Thyroid gland (tissue), 4 donors: Measurements from ENCODE around the gene C1QTNF9B.

ENCODE experiments used
- POLR2A ChIP-seq, 2 donors: fragments of 450-650 bp; IDR thresholded peaks; one replicate each; pipeline ENCODE4 v1.6.1; 2017; ENCODE audit warnings: antibody characterized with exemption in 2 of 2, mild to moderate bottlenecking in 2 of 2, moderate library complexity in 1 of 2
- TF ChIP-seq, protein P1 (sequence below), 6 experiments: fragments of 200-600 bp in 3 of 6; fragments of 450-650 bp in 3 of 6; sonication (generic) in 3 of 6; IDR thresholded peaks; one replicate each; pipeline ENCODE4 v1.5.1; 2016 to 2019; ENCODE audit warnings: antibody characterized with exemption in 6 of 6, mild to moderate bottlenecking in 2 of 6, inconsistent platforms in 1 of 6, moderate library complexity in 1 of 6

- TF ChIP-seq, protein P1, sequence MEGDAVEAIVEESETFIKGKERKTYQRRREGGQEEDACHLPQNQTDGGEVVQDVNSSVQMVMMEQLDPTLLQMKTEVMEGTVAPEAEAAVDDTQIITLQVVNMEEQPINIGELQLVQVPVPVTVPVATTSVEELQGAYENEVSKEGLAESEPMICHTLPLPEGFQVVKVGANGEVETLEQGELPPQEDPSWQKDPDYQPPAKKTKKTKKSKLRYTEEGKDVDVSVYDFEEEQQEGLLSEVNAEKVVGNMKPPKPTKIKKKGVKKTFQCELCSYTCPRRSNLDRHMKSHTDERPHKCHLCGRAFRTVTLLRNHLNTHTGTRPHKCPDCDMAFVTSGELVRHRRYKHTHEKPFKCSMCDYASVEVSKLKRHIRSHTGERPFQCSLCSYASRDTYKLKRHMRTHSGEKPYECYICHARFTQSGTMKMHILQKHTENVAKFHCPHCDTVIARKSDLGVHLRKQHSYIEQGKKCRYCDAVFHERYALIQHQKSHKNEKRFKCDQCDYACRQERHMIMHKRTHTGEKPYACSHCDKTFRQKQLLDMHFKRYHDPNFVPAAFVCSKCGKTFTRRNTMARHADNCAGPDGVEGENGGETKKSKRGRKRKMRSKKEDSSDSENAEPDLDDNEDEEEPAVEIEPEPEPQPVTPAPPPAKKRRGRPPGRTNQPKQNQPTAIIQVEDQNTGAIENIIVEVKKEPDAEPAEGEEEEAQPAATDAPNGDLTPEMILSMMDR (IDR thresholded peaks at IDR 0.05) = no peak
- TF ChIP-seq POLR2A (IDR thresholded peaks at IDR 0.05) = no peak
Observed at GRCh38 chr13:23945612-23946011, 48.3 kb upstream of the C1QTNF9B start.
